Activated T-cell treated with anti-CD3 and anti-CD28 coated beads for 1 hour (primary cell): Measurements from ENCODE around the gene LGALS7.

Source experiments
- DNase-seq: peaks from one replicate; pipeline ENCODE4 v3.0.0-alpha.2; 2020; ENCODE audit warnings: low read depth

Gene LGALS7

DNA sequence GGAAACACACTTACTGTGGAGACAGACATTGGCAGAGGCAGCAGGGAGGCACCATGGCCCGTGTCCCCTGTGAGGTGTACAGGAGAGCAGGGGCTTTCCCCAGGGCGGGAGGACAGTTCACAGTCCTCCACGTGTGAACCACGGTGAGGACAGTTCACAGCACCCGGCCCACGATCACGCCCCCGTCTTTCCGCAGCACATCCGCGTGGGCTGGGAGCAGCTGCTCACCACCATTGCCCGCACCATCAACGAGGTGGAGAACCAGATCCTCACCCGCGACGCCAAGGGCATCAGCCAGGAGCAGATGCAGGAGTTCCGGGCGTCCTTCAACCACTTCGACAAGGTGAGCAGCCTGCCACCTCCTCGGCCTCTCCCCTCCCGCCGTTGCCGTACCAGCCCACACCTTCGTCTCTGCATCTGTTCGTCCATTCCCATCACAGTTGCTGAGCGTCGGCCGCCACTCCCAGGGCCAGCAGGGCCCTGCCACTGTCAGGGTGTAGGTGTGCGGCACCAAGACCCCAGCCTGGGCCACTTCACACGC is 46.5 kb downstream of the LGALS7 start:
- no peak for DNase-seq

DNA sequence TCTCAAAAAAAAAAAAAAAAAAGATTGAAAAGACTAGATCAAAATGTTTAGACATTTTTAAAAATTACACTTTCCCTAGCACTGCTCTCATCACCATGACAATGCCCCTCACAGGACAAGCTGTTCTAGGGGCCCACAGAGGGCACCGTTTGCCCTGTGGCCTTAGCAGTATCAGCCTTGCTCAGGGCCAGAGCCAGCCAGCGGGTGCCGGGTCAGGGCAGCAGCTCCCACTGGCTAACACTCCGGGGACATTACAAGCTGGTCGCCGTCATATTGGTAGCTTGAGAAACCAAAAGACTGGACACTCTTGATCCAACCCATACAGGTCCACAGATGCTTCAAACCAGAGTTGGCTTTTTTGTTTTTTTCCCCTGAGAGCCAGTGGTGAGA is 47.0 kb downstream of the LGALS7 start:
- no peak for DNase-seq

DNA sequence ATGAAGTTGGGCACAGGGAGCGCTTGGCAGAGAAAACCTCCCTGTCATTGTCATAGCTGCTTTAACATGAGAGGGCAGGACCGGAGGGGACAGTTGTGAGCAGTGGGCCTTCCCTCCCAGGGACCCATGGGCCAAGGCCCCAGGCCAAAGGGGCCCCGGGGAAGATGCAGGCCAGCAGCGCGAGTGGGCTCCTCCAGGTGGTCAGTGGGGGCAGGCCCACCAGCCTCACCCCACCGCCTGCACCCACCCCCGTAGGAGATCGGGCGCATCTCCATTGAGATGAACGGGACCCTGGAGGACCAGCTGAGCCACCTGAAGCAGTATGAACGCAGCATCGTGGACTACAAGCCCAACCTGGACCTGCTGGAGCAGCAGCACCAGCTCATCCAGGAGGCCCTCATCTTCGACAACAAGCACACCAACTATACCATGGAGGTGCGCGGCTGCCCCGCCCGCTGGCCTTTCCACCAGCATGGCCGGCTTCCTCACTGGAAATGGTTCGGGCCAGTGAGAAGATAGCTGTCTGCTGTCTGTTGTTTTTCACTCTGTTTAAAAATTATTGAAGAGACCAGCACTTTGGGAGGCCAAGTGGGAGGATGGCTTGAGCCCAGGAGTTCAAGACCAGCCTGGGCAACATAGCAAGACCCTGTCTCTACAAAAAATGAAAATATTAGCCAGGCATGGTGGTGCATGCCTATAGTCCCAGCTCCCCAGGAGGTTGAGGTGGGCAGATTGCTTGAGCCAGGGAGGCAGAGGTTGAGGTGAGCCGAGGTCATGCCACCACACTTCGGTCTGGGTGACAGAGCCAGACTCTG is 47.6 kb downstream of the LGALS7 start:
- no peak for DNase-seq

DNA sequence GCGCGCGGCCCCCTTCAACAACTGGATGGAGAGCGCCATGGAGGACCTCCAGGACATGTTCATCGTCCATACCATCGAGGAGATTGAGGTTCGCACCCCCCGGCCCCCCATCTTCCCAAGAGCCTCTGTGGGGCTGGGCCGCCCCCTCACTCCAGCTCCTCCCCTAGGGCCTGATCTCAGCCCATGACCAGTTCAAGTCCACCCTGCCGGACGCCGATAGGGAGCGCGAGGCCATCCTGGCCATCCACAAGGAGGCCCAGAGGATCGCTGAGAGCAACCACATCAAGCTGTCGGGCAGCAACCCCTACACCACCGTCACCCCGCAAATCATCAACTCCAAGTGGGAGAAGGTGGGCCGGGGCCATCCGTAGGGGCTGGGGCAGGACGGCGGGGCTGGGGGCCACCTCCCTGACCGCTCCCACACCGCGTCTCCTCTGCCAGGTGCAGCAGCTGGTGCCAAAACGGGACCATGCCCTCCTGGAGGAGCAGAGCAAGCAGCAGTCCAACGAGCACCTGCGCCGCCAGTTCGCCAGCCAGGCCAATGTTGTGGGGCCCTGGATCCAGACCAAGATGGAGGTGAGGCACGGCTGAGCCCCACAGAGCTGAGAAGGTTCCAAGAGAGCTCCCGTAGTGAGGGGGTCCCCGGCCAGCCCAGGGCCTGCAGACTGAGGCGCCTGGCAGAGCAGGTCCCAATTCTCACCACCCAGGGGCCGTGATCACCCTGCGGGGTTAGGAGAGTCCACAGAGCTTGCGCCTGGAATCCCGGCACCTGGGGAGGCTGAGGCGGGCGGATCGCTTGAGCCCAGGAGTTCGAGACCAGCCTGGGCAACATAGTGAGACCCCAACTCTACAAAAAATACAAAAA is 49.1 kb downstream of the LGALS7 start:
- DNase-seq: no peak

DNA sequence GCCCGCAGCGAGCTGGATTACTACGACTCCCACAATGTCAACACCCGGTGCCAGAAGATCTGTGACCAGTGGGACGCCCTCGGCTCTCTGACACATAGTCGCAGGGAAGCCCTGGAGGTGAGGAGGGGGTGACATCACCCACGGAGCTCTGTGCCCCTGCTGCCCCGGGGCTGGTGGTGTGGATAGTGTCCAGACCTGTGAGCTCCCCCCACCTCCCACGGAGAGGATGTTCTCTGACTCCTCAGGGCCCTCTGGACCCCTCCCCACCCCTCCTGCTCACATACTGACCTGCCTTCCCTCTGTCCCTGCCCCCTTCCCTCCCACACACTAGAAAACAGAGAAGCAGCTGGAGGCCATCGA is 49.7 kb downstream of the LGALS7 start:
- no peak for DNase-seq

DNA sequence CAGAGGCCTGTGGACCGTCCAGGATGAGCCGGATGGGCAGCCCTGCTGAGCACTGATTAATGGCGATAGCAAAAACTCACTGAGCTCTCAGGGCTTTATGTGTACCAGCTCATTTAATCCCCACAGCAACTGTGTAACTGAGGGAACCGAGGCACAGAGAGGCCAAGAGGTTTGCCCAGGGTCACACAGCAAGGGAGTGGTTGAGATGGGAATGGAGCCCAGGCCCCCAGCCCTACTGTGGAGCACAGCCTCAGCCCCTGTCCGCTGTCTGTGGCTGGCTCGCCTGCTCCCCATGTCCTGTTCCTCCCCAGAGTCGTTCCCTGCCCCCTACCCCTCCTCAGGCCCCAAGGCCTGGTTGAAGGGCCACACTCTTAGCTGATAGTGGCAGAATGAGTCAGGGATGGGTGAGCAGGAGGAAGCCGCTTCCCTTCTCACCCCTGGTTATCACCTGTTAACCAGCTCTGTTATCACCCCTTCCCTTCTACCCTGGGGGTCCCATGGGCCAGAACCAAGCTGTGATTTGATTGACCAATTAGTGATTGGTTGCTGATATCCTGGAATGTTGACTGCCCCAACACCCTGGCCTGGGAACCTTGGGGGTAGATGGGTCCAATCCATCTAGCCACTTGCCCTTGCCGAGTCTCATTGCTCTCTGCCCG is 50.2 kb downstream of the LGALS7 start:
- DNase-seq: no peak

DNA sequence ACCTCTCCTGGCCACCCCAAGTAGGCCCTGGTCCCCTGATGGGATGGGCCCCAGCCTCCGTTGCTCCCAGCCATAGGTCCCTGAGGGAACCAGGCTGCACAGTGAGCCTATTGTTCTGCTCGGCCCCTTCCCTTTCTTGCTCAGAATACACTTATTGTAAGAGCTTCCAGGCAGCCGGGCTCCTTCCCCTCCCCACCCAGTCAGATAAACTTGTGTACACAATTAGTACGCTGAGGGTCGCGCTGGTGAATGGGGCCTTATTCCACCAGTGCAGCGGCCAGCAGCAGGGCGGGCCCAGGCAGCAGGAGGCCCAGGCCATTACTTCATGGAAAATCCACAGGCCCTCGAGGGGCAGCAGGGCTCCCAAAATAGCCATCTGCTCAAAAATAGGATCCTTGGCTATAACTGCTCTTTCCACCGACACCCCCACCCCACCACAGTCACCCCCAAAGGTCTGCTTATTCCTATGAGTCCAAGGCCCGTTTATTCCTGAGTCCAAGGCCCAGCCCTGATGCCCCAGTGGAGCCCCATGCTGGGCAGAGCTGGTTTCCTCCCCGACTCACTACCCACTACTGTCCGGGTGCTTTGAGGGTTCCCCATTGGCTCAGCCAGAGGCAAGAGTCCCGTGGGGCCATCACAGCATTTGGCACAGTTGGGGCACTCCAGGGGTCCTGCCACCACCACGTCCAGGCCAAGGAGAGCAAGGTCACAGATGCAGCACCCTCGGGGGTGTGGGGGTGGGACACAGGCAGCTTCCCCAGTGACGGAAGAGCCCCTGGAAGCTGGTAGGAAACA is 51.1 kb downstream of the LGALS7 start:
- DNase-seq: no peak

DNA sequence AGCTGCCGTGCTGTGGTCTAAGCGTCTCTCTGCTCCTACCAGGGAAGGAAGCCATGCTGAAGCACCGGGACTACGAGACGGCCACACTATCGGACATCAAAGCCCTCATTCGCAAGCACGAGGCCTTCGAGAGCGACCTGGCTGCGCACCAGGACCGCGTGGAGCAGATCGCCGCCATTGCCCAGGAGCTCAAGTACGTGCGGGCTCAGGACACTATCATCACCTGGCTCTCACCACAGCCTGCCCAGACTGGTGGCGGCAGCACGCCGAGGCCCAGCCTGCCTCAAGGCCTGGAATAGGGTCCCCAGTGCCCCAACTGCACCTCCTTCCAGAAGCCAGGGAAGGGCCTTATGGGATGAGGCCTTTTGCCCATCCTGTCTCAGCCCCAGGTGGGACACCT is 51.8 kb downstream of the LGALS7 start:
- DNase-seq: no peak
